Amniotic stem cell (primary cell): Measurements from ENCODE around the gene AASDHPPT.
"Not testable (repeated sequence)": the region's sequence is repeated elsewhere in the genome, so short reads cannot be mapped to it uniquely, and the experiment has no call there.

ENCODE experiments used
- DNase-seq: peaks from one replicate; lab custom pipeline; 2025; lab: John Stamatoyannopoulos, UW

The AASDHPPT gene

GRCh38 chr11:106077609-106078455, at the start of gene AASDHPPT:
AASDHPPT (plus strand) TSS chr11:106077662; CDS start chr11:106077711, 49 bp downstream.
- DNase-seq = no peak

GRCh38 chr11:106030609-106031008, 46.9 kb upstream of the AASDHPPT start:
- no peak for DNase-seq

- no peak for DNase-seq
These were observed 46.2 kb upstream of the AASDHPPT start for GRCh38 chr11:106031202-106031810.

- no peak for DNase-seq
These were observed 45.5 kb upstream of the AASDHPPT start for GRCh38 chr11:106031936-106032335.

- DNase-seq = no peak
These were observed 44.6 kb upstream of the AASDHPPT start for GRCh38 chr11:106032861-106033260.

GRCh38 chr11:106043540-106043939, 33.9 kb upstream of the AASDHPPT start:
- DNase-seq = no peak

GRCh38 chr11:106047631-106048030, 29.8 kb upstream of the AASDHPPT start:
- DNase-seq = no peak

GRCh38 chr11:106049727-106050476, 27.6 kb upstream of the AASDHPPT start:
- DNase-seq = no peak

- no peak for DNase-seq
These were observed 26.4 kb upstream of the AASDHPPT start for GRCh38 chr11:106051103-106051502.

GRCh38 chr11:106058377-106058776, 19.1 kb upstream of the AASDHPPT start:
- DNase-seq = not testable (repeated sequence)

GRCh38 chr11:106059617-106060016, 17.8 kb upstream of the AASDHPPT start:
- DNase-seq = no peak

- DNase-seq = no peak
These were observed 16.1 kb upstream of the AASDHPPT start for GRCh38 chr11:106061249-106061784.

GRCh38 chr11:106061954-106062949, 15.2 kb upstream of the AASDHPPT start:
- DNase-seq = no peak

GRCh38 chr11:106063009-106063408, 14.5 kb upstream of the AASDHPPT start:
- no peak for DNase-seq

- no peak for DNase-seq
These were observed 6.9 kb upstream of the AASDHPPT start for GRCh38 chr11:106070606-106071005.

- DNase-seq = no peak
These were observed 4.7 kb upstream of the AASDHPPT start for GRCh38 chr11:106072804-106073203.

- DNase-seq = no peak
These were observed 1.1 kb upstream of the AASDHPPT start for GRCh38 chr11:106076171-106076918.

GRCh38 chr11:106076919-106077608, 398 bp upstream of the AASDHPPT start, which contains the start of gene KBTBD3:
KBTBD3 (minus strand) TSS chr11:106077347; CDS start chr11:106059097, 18,250 bp downstream.
- DNase-seq = peak; percentile 99

- DNase-seq = no peak
These were observed 4.6 kb downstream of the AASDHPPT start for GRCh38 chr11:106082096-106082495.

- DNase-seq = no peak
These were observed 8.7 kb downstream of the AASDHPPT start for GRCh38 chr11:106086135-106086534.
